DND-41 (cell line): ENCODE measurements around the gene LXN.

Source experiments
- EZH2 ChIP-seq: IDR thresholded peaks from 3 replicates; pipeline ENCODE4 v1.6.1; 2012; ENCODE audit warnings: borderline replicate concordance, low read depth, mild to moderate bottlenecking, moderate library complexity, low read length, inconsistent platforms; ENCODE audit not compliant: severe bottlenecking
- TF ChIP-seq, protein P1 (sequence below): IDR thresholded peaks from 2 replicates; pipeline ENCODE4 v1.5.1; 2012; ENCODE audit warnings: borderline replicate concordance, low read length, moderate library complexity, mild to moderate bottlenecking; ENCODE audit not compliant: poor library complexity, severe bottlenecking; ENCODE audit errors: extremely low read depth

DNA sequence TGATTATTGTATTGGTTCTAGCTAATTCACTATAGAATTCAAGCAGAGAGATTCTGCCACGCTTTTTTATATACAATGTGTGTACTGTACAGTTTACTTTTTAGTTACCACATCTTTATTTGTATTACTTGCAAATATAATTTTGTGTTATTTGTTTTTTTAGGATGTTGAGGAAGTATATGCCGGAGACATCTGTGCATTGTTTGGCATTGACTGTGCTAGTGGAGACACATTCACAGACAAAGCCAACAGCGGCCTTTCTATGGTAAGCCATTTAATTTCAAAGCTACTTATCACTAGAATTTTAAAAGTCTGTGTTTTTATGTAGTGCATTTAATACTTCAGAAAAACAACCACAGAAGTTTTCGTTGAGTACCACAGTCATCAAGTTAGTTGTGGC, 11.7 kb downstream of the LXN start:
- TF ChIP-seq, protein P1, sequence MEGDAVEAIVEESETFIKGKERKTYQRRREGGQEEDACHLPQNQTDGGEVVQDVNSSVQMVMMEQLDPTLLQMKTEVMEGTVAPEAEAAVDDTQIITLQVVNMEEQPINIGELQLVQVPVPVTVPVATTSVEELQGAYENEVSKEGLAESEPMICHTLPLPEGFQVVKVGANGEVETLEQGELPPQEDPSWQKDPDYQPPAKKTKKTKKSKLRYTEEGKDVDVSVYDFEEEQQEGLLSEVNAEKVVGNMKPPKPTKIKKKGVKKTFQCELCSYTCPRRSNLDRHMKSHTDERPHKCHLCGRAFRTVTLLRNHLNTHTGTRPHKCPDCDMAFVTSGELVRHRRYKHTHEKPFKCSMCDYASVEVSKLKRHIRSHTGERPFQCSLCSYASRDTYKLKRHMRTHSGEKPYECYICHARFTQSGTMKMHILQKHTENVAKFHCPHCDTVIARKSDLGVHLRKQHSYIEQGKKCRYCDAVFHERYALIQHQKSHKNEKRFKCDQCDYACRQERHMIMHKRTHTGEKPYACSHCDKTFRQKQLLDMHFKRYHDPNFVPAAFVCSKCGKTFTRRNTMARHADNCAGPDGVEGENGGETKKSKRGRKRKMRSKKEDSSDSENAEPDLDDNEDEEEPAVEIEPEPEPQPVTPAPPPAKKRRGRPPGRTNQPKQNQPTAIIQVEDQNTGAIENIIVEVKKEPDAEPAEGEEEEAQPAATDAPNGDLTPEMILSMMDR = no peak
- TF ChIP-seq EZH2 = no peak
